Testis (tissue), 2 donors: ENCODE measurements around the gene MMD2.

ENCODE experiments used
- POLR2A ChIP-seq: fragments of 450-650 bp; IDR thresholded peaks from one replicate; pipeline ENCODE4 v1.6.1; 2017; ENCODE audit warnings: antibody characterized with exemption, mild to moderate bottlenecking, moderate library complexity
- TF ChIP-seq, protein P1 (sequence below), 3 experiments: fragments of 450-650 bp in 2 of 3; fragments of 200-600 bp in 1 of 3; sonication (generic) in 1 of 3; IDR thresholded peaks; one replicate each; pipeline ENCODE4 v1.5.1; 2016 to 2019; ENCODE audit warnings: antibody characterized with exemption in 3 of 3, mild to moderate bottlenecking in 2 of 3, moderate library complexity in 1 of 3

DNA sequence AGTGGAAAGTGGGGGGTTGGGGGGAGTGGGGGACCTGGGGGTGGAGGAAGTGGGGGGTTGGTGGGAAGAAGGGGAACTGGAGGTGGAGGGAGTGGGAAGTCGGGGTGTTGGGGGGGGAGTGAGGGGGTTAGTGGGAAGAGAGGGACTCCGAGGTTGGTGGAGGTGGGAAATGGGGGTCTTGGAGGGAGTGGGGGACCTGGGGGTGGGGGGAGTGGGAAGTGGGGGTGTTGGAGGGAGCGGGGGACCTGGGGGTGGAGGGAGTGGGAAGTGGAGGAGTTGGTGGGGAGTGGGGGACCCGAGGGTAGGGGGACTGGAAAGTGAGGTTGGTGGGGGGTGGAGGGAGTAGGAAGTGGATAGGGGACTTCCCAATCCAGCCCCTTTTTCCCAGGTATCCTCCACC, 906 bp upstream of the MMD2 start:
- no peak for TF ChIP-seq POLR2A
- TF ChIP-seq, protein P1, sequence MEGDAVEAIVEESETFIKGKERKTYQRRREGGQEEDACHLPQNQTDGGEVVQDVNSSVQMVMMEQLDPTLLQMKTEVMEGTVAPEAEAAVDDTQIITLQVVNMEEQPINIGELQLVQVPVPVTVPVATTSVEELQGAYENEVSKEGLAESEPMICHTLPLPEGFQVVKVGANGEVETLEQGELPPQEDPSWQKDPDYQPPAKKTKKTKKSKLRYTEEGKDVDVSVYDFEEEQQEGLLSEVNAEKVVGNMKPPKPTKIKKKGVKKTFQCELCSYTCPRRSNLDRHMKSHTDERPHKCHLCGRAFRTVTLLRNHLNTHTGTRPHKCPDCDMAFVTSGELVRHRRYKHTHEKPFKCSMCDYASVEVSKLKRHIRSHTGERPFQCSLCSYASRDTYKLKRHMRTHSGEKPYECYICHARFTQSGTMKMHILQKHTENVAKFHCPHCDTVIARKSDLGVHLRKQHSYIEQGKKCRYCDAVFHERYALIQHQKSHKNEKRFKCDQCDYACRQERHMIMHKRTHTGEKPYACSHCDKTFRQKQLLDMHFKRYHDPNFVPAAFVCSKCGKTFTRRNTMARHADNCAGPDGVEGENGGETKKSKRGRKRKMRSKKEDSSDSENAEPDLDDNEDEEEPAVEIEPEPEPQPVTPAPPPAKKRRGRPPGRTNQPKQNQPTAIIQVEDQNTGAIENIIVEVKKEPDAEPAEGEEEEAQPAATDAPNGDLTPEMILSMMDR (IDR thresholded peaks at IDR 0.05): no peak
